COLO829 (cell line): ENCODE measurements around the gene LSM3.

Source experiments
- DNase-seq: peaks from one replicate; pipeline ENCODE4 v3.0.0; 2012; ENCODE audit warnings: low spot score

The LSM3 gene

DNA sequence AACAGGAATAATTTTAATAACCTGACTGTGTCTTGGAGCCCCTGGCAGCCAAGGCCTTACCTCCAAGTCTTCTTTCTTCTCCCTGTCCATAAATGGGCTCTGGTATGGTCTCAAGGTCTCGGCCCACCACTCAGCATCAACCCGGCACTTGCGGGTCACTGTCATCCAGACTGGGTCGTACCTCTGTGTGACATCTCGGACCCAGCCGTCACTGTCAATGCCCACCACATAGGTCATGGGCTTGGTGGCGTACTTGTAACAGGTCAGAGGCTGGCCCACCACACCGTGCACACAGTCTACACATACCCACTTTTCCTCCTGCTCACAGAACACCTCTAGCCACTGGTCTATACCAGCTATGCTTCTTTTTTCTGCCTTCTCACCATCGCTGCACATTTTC, 20.7 kb upstream of the LSM3 start:
- DNase-seq: no peak

DNA sequence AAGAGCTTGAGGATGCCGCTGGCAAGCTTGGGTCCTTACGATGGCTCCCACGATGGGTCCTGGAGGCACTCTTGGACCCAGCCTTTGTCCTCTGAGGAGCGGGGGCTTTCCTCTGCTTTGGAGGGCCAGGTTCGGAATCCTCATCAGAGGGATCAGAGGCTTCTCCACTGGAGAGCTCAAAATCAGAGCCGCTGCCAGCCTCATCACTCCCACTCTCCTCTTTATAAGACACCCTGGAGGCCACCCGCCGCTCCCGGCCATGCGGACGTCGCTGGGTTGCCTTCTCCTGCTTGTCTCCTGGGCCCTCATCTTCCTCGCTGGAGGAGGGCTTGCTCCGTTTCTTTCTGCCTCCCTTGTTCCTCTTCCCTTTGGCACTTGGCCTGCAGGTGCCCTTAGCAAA, 20.2 kb upstream of the LSM3 start:
- DNase-seq: no peak

DNA sequence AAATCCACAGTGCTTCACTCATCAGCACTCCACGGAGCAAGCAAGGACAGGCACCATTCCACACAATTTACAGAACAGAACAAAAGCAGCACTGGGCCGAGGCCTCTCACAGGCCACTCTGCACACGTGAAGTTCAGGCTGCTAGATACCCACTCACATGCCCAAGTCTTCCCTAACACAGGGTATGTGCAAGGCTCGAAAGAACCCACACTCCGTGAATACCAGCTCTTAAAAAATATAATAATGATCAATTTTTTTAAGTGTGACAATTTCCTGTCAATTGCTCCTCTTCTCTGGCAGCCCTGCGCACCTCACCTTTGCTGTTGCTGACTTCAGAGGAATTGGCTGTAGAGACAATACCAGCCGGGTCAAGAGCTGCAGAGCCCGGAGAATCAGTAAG, 19.2 kb upstream of the LSM3 start:
- DNase-seq: no peak

DNA sequence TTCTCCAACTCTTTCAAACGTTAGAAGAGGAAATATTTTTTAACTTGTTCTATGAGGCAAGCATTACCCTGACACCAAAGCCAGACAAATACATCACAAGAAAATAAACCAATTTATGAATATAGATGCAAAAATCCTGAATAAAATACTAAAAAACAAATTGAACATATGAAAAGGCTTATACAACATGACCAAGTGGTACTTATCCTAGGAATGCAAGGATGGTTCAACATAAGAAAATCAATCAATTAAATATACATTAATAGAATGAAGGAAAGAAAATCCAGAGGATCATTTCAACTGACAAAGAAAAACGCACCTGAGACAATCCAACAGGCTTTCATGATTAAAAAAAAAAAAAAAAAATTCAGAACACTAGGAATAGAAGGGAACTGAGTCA, 17.3 kb upstream of the LSM3 start:
- DNase-seq: no peak

DNA sequence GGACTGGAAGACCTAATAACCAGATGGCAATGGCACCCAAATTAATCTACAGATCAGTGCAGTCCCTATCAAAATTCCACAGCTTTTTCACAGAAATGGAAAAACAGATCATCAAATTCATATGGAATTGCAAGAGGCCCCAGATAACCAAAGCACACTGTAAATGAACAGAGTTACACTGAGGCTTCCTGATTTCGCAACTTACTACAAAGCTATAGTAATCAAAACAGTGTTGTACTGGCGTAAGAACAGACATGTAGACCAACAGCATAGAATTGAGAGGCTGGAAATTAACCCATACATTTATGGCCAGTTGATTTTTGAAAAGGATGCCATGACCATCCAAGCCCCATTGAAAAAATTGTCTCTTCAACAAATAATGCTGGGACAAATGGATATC, 16.4 kb upstream of the LSM3 start:
- no peak for DNase-seq

DNA sequence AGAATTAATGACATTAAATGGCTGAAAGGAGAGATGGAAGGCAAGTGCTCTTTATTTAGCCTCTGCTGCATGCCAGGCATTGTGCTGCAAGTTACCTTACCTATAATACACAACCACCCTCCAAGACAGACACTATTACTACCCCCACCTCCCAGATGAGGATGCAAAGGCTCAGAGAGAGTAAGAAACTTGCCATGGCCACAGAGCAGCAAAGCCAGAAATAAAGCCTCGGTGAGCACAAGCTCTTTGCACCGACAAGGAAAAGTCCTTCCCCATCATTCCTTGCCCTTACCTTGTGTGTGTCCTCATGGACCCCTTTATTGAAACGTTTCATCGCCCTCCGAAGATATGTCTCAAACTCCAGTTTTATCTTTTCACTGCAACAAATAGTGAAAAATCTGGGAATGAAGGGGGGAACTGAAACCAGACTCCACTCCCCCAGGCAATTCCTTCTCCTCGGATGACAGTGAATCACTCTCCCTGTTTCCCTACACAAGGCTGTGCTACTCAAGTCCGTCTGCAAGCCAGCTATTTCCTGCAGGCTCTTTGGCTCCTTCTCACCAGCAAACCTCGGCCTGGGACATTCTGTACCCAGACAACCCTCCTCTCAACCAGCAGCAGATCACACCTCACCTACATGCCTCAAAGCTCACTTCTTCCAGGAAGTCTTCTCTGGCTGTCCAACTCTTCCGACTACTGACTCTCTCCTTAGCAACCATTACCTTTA, 11.6 kb upstream of the LSM3 start:
- peak; percentile 20 for DNase-seq

DNA sequence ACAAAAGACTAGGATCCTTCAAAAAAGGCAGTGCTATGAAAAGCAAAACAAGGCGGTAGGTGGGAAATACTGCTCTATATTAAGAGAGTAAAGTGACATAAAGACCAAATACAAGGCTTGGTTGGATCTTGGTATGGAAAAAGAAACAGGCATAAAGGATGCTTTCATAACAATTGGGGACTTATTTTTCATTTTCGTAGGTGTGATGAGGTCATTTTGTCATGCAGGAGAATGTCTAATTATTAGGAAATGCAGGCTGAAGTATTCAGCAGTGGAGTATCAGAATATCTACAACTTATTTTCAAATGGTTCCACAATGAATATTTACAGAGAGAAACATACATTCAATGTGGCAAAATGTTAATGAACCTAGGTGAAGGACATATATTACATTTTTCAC, 9.2 kb upstream of the LSM3 start:
- DNase-seq: no peak

DNA sequence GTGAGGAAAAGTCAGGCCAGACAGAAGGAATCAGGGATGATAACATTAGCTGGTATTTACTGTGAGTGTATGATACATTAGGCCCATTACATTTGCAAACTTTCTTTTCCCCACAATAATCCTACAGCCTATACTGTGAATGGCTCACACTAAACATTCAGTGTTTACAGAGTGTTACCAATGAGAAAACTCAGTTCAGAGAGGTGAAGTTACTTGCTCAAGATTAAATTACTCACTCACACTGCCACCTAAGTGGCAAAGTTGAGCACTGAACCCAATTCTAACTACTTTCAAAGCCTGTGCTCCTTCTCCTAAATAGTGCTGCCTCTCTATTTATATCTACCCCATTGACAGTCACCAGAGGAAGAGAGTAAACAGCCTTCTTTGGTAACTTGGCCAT, 8.7 kb upstream of the LSM3 start:
- no peak for DNase-seq

DNA sequence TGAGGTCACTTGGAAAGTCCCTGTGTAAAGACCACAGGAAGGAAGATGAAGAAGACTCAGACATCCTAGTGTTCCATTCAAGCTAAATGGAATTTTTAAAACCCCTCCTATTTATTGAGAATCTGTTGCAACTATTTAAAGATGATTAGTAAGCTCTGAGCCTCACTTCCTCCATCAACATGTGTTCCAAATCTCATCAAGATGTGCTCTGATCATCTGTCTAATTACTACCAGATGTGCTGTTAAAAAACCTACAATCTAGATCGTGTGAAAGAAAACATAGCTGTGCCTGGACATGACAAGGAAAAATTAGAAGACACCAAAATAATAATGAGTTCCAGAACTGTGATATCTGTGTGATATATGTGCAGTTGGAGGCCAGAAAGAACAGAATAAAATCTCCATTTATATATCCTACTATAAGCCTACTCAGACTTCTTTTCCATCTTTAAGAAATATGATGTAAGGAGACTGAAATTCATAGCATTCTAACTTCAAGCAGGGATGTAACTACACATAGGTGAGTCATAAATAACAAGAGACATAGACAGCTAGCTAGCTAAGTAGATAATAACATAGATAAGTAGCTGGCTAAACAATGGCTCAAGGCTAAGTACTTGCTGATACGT, 8.0 kb upstream of the LSM3 start:
- no peak for DNase-seq

DNA sequence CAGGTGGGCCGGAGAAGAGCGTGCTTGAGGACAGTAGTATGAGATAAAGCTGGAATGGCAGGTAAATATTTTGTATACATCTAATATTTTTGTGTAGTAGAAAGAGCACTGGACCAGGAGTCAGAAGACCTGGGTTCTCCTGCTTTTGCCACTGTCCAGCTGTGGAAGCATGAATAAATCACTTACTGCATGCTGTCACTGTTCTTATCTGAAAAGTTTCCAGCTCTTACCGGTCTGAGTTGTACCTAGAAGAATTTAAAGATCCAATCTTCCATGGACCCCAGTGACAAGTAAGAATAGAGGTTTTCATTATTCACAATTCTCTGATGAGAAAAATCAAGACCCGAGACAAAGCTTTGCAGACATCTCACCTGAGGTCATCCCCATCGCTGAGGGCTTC, 6.1 kb upstream of the LSM3 start:
- no peak for DNase-seq

DNA sequence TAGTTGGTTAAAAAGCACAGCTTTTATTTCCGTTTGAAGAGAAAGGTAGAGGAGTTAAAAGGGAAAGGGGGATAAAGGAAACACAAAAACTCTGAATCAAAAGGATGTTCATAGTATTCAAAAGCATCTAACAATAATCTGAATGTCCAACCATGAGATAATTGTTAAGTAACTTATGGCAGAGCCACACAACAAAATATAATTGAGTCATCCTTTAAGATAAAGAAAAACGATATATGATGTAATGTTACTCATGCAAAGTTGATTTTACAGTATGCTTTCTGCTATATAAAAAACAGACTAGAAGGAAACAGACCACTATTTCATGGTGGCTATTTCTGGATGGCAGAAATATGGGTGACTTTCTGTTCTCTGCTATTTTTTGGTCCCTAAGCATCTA, 4.1 kb upstream of the LSM3 start:
- no peak for DNase-seq

DNA sequence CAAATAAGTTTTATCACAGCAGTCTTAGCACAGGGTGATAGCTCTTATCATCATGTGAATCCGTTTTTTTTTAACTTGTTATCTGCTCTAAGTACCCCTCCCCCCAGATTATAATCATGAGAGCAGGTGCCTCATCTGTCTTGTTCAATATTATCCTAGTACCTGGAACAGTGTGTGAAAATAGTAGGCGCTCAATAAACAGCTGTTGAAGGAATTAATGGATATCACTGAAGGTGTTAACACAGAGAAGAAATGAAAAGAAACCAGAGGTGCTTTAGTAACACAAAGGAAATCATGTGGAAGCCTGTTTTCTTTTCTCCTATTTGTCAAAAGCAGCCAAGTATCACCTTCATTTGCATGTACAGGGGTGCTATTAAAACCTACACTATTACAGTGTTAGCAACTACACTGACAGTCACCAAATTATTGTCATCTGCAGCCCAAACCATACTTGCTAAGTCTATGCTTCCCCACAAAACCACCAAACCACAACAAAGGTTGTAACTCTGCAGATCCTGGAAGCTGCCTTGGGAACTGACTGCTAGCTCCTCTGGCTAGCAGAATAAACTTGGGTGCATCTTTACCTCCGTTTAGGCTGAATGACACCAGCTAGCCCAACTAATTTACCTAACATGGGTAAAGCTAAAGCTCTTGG, 3.1 kb upstream of the LSM3 start:
- DNase-seq: no peak

DNA sequence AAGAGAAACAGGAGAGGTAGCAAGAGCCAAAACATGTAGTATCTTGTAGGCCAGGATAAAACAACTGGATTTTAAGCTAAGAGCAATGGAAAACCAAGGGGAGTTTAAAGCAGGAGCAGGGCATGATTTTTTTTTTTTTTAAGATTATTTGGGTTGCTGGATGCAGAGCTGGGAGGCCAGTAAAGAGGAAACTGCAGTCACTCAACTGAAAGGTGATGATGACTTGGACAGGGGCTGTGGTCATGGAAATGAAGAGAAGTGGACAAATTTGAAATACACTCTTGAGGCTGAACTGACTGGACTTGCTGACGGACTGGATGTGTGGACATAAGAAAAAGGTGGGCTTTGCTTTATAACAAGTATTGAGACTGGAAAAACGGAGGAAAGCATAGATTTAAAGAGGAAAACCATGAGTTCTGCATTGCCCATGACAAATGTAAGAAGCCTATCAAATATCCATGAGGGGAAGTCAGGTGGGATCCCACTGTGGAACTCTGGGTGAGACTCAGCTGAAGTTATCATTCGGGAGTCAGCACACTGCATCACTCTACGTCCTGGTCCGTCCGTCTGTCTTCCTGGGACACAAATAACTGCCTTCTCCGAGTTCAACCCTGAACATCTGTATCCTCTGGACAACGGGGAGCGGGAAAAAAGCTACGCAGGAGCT, 904 bp upstream of the LSM3 start:
- DNase-seq: no peak

DNA sequence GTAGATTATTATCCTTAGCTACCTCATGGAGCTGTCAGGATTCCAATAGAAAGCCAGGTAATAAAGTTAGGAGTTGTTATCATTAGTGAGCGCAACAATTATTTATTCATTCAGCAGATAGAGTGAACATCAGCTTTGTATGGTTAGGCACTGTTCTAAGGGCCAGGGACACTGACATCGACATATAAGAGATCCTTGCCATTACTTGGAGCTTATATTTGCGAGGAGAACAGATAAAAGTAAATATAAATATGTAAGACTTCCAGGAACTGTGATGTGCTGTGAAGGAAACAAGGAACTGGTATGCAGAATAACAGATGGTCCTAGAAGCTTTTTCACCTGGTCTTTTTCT, 473 bp downstream of the LSM3 start:
- no peak for DNase-seq

DNA sequence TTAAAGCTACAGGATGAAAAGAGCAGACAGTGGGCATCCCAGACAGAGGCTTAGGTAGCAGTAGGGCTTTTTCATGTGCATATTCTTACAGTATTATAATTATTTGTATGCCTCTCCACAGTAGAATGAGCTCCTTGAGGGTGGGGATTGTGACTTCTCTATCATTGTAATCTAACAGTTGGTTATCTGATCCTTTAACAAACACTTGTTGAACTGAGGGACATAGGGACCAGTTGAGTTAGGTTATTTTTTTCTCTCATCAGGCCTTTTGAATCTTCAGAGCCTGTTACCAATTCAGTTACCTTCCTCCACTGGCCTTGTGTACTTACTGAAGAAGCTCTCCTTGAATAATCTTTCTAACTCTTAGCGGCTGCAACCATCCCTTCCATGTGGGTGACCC, 1.2 kb downstream of the LSM3 start:
- no peak for DNase-seq

DNA sequence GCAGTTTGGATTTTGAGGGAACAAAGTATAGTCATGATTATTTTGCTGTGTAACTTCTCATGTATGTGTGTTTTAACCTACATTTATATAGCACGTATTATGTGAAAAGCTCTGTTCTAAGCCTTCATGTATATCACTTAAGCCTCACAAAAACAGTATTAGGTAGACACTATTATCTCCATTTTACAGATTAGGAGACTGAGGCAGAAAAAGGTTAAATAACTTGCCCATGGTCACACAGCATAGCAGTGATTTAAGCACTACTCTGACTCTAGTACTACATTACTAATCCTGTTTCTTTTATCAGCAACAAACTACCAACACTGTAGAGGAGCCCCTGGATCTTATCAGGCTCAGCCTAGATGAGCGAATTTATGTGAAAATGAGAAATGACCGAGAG, 2.6 kb downstream of the LSM3 start:
- no peak for DNase-seq

DNA sequence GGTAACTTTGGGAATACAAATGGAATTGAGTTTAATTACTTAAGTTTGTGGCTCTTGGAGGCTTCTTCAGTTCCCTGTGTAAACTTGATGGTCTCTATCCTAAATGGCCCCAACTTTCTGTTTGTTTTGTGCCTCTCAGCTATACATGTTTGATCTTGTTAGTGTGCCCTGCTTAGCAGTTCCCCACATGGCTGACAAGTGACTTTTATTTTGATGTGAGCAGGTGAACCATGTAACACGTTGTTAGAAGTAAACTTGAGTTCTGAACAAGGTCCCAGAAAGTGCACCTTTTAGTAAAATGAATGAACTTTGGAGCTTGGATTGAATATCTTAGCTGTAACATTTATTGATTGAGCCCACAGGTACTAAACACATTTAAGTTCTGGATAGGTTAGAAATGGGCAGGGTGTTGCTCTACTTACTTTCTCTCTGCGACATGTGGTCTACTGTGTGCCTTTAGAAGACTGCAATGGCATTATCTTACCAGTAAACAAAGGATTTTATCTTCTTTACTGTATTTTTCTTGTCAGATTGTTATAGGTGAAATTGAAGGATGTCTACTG, 4.5 kb downstream of the LSM3 start:
- DNase-seq: no peak

DNA sequence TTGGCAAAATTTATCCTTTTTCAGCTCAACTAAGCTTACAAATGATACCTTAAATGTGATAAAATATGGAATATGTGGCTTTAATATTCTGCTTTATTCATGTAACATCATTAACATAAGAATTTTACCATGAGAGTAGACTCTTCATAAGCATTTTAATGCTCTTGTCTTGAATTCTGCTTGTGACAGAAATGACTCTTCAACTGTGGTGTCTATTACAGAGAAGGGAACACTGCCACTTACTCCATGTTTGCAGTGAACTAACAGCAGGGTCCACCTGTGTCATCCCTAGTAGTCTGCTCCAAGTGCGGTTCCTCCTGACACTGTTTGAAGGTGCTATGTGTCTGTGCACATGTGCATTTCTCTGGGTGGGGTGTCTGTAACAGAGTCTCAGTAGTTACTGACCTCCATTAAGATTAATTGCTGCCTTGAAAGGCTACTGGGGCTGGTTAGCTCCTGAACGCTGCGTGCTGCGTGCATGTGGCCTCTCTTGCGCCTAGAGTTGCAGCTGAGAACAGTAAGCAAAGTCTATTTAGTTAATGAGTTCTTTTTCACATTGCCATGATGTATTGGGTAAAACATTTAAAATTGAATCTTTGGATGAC, 8.3 kb downstream of the LSM3 start:
- no peak for DNase-seq

DNA sequence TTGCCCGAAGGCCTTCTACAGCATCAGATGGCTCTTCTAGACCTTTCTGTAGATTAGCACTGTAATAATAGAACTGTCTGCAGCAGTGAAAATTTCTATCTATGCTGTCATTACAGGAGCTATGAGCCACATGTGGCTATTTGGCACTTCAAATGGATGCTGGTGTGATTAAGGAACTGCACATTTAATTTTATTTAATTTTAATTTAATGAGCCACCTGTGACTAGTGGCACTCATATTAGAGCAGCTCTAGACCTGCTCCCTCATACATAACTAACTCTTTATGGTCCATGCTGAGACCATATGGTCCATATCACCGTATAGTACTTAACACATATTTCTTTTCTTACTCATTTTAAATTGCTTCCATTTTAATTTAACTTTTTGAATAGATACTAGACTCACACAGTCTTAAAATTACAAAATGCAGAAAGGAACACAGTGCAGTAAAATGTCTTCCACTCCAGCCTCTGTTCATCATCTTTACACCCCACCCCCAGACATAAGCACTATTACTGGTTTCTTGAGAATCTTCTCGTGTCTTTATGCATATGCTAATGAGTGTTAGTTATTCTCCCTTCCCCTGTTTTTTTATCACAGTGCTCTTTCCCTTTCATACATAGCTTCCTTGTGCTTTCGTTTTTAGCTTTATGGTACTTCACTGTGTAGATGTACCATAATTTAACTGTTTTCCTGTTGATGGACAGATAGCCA, 9.6 kb downstream of the LSM3 start:
- no peak for DNase-seq

DNA sequence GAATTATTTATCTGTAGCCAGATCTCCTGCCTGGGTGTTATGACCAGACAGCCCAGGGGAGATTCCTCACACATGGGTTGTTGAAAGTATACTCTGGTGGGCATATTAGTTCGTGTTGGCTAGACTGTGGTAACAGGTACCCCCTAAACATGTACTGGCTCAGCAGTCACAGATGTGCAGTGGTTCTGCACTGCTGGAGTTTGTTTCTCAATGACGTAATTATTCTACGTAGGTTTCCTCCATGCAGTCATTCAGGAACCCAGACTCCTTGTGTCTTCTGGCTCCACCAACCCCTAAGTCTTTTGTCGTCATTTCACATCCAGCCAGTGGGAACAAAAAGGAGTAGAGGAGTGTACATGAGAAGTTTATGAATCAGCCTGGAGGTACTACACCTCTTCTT, 16.2 kb downstream of the LSM3 start:
- DNase-seq: no peak

DNA sequence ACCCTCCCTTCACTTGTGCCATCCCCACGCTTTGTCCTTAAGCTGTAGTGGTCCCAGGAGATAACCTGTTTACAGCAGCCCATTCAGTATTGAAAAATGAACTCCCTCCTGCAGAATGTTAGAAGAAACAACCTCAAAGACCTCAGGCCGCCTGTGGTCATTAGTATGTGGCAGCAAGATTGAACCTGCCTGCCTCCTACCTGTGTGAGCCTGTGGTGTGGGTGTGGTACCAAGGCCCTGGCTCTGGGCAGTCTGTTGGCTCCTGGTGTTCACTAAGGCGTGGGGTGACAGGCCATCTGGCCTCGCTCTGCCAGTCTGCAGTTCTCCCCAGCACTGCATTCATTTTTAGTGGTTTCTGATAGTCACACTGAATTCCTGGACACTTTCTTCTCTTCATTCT, 21.0 kb downstream of the LSM3 start:
- DNase-seq: no peak

DNA sequence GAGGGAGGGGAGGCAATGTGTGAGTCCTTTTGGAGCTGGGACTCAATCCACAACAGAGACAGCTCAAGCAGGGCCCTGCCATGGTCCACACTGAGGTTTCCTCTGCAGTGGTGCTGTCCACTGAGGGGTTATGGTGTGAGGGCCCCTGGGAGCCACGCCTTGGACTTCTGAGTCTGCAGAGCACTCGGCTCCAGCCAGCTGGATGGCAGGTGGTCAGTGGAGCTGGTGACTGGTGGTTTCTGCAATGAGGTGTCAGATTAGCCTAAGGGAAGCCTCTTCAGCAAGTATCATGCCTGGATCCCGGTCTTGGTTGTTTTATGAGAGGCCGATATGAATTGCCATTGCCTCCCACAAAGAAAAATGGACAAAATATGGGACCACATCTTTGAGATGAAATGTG, 21.7 kb downstream of the LSM3 start:
- DNase-seq: no peak
